Measurements from ENCODE around the gene PCDHGA6.

PCDHGA6 gene

GRCh38 chr5:141349917-141350619, 23.6 kb upstream of the PCDHGA6 start, which contains the start of gene PCDHGB1:
Gene PCDHGB1 (plus strand): TSS chr5:141350099. CDS start chr5:141350261, 162 bp downstream.
- Histone ChIP-seq H2BK12ac (ENCODE audit: low read length) (no peak within 1 kb of the TSS), H3K27ac (ENCODE audit: low read depth, low read length) (no peak within 1 kb of the TSS), H4K12ac (ENCODE audit: low read depth, low read length) (peak within 1 kb of the TSS; percentile 84), H2BK5ac (ENCODE audit: low read depth, low read length, poor library complexity) (peak within 1 kb of the TSS; percentile 27), H3K4me3 (ENCODE audit: low read depth, low read length) (no peak within 1 kb of the TSS), H2BK120ac (ENCODE audit: insufficient read depth, low read length, poor library complexity) (no peak within 1 kb of the TSS), H4K91ac (ENCODE audit: low read depth, low read length) (no peak within 1 kb of the TSS), H3K9ac (ENCODE audit: low read length) (no peak within 1 kb of the TSS), H3K79me1 (ENCODE audit: low read length) (no peaks in the 10 kb centered on the region), H3K79me2 (ENCODE audit: control insufficient read depth, insufficient read depth, low read length, poor library complexity) (no peaks in the 10 kb centered on the region), H4K8ac (ENCODE audit: low read depth, low read length) (no peak within 1 kb of the TSS), H3K36me3 (ENCODE audit: control insufficient read depth in 1 of 2, insufficient read depth in 2 of 2, low read length in 2 of 2) (peaks cover 0 to 4% of the 10 kb centered on the region in 2 experiments), H3K4me2 (ENCODE audit: low read length) (peak within 1 kb of the TSS; percentile 39), H3K23ac (ENCODE audit: low read length) (no peak within 1 kb of the TSS), H3K4me1 (ENCODE audit: control insufficient read depth in 1 of 2, insufficient read depth in 2 of 2, low read length in 2 of 2) (no peaks in the 10 kb centered on the region), H2AK5ac (ENCODE audit: low read length) (no peak within 1 kb of the TSS), H3K14ac (ENCODE audit: low read length) (no peak within 1 kb of the TSS), H3K27me3 (ENCODE audit: insufficient read depth, low read length) (no peaks in the 10 kb centered on the region), H3K18ac (ENCODE audit: low read length) (no peak within 1 kb of the TSS), H3K9me3 (ENCODE audit: insufficient read depth, low read depth, low read length) (peaks cover 21% of the 10 kb centered on the region), H2AFZ (ENCODE audit: insufficient read depth, low read length, poor library complexity) (peak within 1 kb of the TSS; percentile 85), H3K4ac (ENCODE audit: low read depth, low read length) (no peak within 1 kb of the TSS)
- peak in 1 of 2 donors; percentile 7 for DNase-seq
- 100% methylated on average over 7 of the region's 29 CpGs for WGBS (ENCODE audit: extremely low coverage, insufficient coverage, insufficient read length)

- Histone ChIP-seq H3K4ac (ENCODE audit: low read depth, low read length) (no peak overlapping the region), H3K36me3 (ENCODE audit: control insufficient read depth in 1 of 2, insufficient read depth in 2 of 2, low read length in 2 of 2) (peaks cover 0 to 4% of the 10 kb centered on the region in 2 experiments), H2AK5ac (ENCODE audit: low read length) (no peak overlapping the region), H3K9me3 (ENCODE audit: insufficient read depth, low read depth, low read length) (peaks cover 23% of the 10 kb centered on the region), H3K27me3 (ENCODE audit: insufficient read depth, low read length) (no peaks in the 10 kb centered on the region), H2BK120ac (ENCODE audit: insufficient read depth, low read length, poor library complexity) (no peak overlapping the region), H4K91ac (ENCODE audit: low read depth, low read length) (no peak overlapping the region), H3K79me2 (ENCODE audit: control insufficient read depth, insufficient read depth, low read length, poor library complexity) (no peaks in the 10 kb centered on the region), H2BK12ac (ENCODE audit: low read length) (no peak overlapping the region), H3K4me2 (ENCODE audit: low read length) (no peak overlapping the region), H2AFZ (ENCODE audit: insufficient read depth, low read length, poor library complexity) (no peak overlapping the region), H3K79me1 (ENCODE audit: low read length) (no peaks in the 10 kb centered on the region), H2BK5ac (ENCODE audit: low read depth, low read length, poor library complexity) (no peak overlapping the region), H3K9ac (ENCODE audit: low read length) (no peak overlapping the region), H3K18ac (ENCODE audit: low read length) (no peak overlapping the region), H3K23ac (ENCODE audit: low read length) (no peak overlapping the region), H4K8ac (ENCODE audit: low read depth, low read length) (no peak overlapping the region), H3K14ac (ENCODE audit: low read length) (no peak overlapping the region), H3K4me1 (ENCODE audit: control insufficient read depth in 1 of 2, insufficient read depth in 2 of 2, low read length in 2 of 2) (no peaks in the 10 kb centered on the region), H3K4me3 (ENCODE audit: low read depth, low read length) (no peak overlapping the region), H3K27ac (ENCODE audit: low read depth, low read length) (no peak overlapping the region), H4K12ac (ENCODE audit: low read depth, low read length) (no peak overlapping the region)
- no peak for DNase-seq
- WGBS (ENCODE audit: extremely low coverage, insufficient coverage, insufficient read length) = no CpG with 5 or more reads among the region's 36 CpGs
Observed at GRCh38 chr5:141351591-141351990, 22.1 kb upstream of the PCDHGA6 start.

GRCh38 chr5:141354900-141355469, 18.7 kb upstream of the PCDHGA6 start, which contains the start of gene PCDHGA4:
Gene PCDHGA4 (plus strand): TSS chr5:141355021. CDS start chr5:141355108, 87 bp downstream.
- Histone ChIP-seq H3K4ac (ENCODE audit: low read depth, low read length) (no peak within 1 kb of the TSS), H2AFZ (ENCODE audit: insufficient read depth, low read length, poor library complexity) (no peak within 1 kb of the TSS), H4K91ac (ENCODE audit: low read depth, low read length) (no peak within 1 kb of the TSS), H3K9me3 (ENCODE audit: insufficient read depth, low read depth, low read length) (peaks cover 32% of the 10 kb centered on the region), H2BK12ac (ENCODE audit: low read length) (no peak within 1 kb of the TSS), H3K14ac (ENCODE audit: low read length) (no peak within 1 kb of the TSS), H3K27ac (ENCODE audit: low read depth, low read length) (no peak within 1 kb of the TSS), H3K36me3 (ENCODE audit: control insufficient read depth in 1 of 2, insufficient read depth in 2 of 2, low read length in 2 of 2) (peaks cover 0 to 4% of the 10 kb centered on the region in 2 experiments), H2BK120ac (ENCODE audit: insufficient read depth, low read length, poor library complexity) (no peak within 1 kb of the TSS), H2AK5ac (ENCODE audit: low read length) (no peak within 1 kb of the TSS), H4K12ac (ENCODE audit: low read depth, low read length) (no peak within 1 kb of the TSS), H3K27me3 (ENCODE audit: insufficient read depth, low read length) (no peaks in the 10 kb centered on the region), H3K18ac (ENCODE audit: low read length) (no peak within 1 kb of the TSS), H2BK5ac (ENCODE audit: low read depth, low read length, poor library complexity) (no peak within 1 kb of the TSS), H3K4me1 (ENCODE audit: control insufficient read depth in 1 of 2, insufficient read depth in 2 of 2, low read length in 2 of 2) (no peaks in the 10 kb centered on the region), H3K79me2 (ENCODE audit: control insufficient read depth, insufficient read depth, low read length, poor library complexity) (no peaks in the 10 kb centered on the region), H4K8ac (ENCODE audit: low read depth, low read length) (no peak within 1 kb of the TSS), H3K9ac (ENCODE audit: low read length) (no peak within 1 kb of the TSS), H3K79me1 (ENCODE audit: low read length) (no peaks in the 10 kb centered on the region), H3K4me2 (ENCODE audit: low read length) (no peak within 1 kb of the TSS), H3K4me3 (ENCODE audit: low read depth, low read length) (no peak within 1 kb of the TSS), H3K23ac (ENCODE audit: low read length) (no peak within 1 kb of the TSS)
- DNase-seq = no peak
- WGBS (ENCODE audit: extremely low coverage, insufficient coverage, insufficient read length) = no CpG with 5 or more reads among the region's 29 CpGs

- Histone ChIP-seq H3K4me3 (ENCODE audit: low read depth, low read length) (no peak overlapping the region), H2BK120ac (ENCODE audit: insufficient read depth, low read length, poor library complexity) (no peak overlapping the region), H2AFZ (ENCODE audit: insufficient read depth, low read length, poor library complexity) (no peak overlapping the region), H3K79me1 (ENCODE audit: low read length) (no peaks in the 10 kb centered on the region), H3K27me3 (ENCODE audit: insufficient read depth, low read length) (no peaks in the 10 kb centered on the region), H3K9me3 (ENCODE audit: insufficient read depth, low read depth, low read length) (peaks cover 35% of the 10 kb centered on the region), H3K27ac (ENCODE audit: low read depth, low read length) (no peak overlapping the region), H3K4ac (ENCODE audit: low read depth, low read length) (no peak overlapping the region), H3K79me2 (ENCODE audit: control insufficient read depth, insufficient read depth, low read length, poor library complexity) (no peaks in the 10 kb centered on the region), H2BK5ac (ENCODE audit: low read depth, low read length, poor library complexity) (no peak overlapping the region), H3K14ac (ENCODE audit: low read length) (no peak overlapping the region), H2AK5ac (ENCODE audit: low read length) (no peak overlapping the region), H3K4me1 (ENCODE audit: control insufficient read depth in 1 of 2, insufficient read depth in 2 of 2, low read length in 2 of 2) (no peaks in the 10 kb centered on the region), H3K23ac (ENCODE audit: low read length) (no peak overlapping the region), H4K8ac (ENCODE audit: low read depth, low read length) (no peak overlapping the region), H4K12ac (ENCODE audit: low read depth, low read length) (no peak overlapping the region), H3K4me2 (ENCODE audit: low read length) (no peak overlapping the region), H2BK12ac (ENCODE audit: low read length) (no peak overlapping the region), H3K9ac (ENCODE audit: low read length) (no peak overlapping the region), H3K36me3 (ENCODE audit: control insufficient read depth in 1 of 2, insufficient read depth in 2 of 2, low read length in 2 of 2) (peaks cover 0 to 3% of the 10 kb centered on the region in 2 experiments), H3K18ac (ENCODE audit: low read length) (no peak overlapping the region), H4K91ac (ENCODE audit: low read depth, low read length) (no peak overlapping the region)
- no CpG with 5 or more reads among the region's 24 CpGs for WGBS (ENCODE audit: extremely low coverage, insufficient coverage, insufficient read length)
- no peak for DNase-seq
Observed at GRCh38 chr5:141355641-141356040, 18.1 kb upstream of the PCDHGA6 start.
